DND-41 (cell line): ENCODE data around the gene MRPL14.

Experiments
- EZH2 ChIP-seq: IDR thresholded peaks from 3 replicates; pipeline ENCODE4 v1.6.1; 2012; ENCODE audit warnings: borderline replicate concordance, low read depth, mild to moderate bottlenecking, moderate library complexity, low read length, inconsistent platforms; ENCODE audit not compliant: severe bottlenecking
- TF ChIP-seq, protein P1 (sequence below): IDR thresholded peaks from 2 replicates; pipeline ENCODE4 v1.5.1; 2012; ENCODE audit warnings: borderline replicate concordance, low read length, moderate library complexity, mild to moderate bottlenecking; ENCODE audit not compliant: poor library complexity, severe bottlenecking; ENCODE audit errors: extremely low read depth

DNA sequence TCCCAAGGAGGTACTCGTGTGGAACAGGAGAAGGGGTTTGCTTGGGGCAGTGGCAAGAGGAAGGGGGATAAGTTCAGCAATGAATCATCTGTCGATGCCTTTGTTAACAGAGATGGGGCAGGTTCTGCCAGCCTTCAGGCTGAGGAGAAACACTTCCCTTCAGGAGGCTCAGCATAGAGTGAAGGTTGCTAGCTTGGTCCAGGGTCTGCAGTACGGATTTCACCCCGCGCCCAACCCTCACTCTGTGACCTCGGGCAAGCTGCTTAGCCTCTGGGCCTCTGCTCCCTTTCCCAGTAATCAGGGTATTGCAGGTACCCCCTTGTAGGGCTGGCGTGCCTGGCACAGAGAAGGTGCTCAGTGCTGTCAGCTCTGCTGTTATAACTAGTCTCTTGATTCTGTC lies 38.9 kb upstream of the MRPL14 start:
- TF ChIP-seq, protein P1, sequence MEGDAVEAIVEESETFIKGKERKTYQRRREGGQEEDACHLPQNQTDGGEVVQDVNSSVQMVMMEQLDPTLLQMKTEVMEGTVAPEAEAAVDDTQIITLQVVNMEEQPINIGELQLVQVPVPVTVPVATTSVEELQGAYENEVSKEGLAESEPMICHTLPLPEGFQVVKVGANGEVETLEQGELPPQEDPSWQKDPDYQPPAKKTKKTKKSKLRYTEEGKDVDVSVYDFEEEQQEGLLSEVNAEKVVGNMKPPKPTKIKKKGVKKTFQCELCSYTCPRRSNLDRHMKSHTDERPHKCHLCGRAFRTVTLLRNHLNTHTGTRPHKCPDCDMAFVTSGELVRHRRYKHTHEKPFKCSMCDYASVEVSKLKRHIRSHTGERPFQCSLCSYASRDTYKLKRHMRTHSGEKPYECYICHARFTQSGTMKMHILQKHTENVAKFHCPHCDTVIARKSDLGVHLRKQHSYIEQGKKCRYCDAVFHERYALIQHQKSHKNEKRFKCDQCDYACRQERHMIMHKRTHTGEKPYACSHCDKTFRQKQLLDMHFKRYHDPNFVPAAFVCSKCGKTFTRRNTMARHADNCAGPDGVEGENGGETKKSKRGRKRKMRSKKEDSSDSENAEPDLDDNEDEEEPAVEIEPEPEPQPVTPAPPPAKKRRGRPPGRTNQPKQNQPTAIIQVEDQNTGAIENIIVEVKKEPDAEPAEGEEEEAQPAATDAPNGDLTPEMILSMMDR: no peak
- TF ChIP-seq EZH2: no peak
